Motor neuron (in vitro differentiated cells): ENCODE measurements around the gene AKT1S1. TPM values are rescaled to one million over a fixed set of nuclear protein-coding genes. Genes with fewer than 3 reads are reported as not detected.

ENCODE experiments used
- ATAC-seq, 8 experiments: fragments of 200-7000 bp; cut with Tn5 transposase; replicated peaks in 6 of 8; 2 replicates each; pipeline ENCODE4 v1.8.0; 2021; ENCODE audit warnings: mild to moderate bottlenecking in 8 of 8, moderate library complexity in 8 of 8
- H3K27ac ChIP-seq, 2 donors: fragments of 250-450 bp; sonication (Bioruptor Pico); 2 replicates each; pipeline ENCODE4 v1.9.0; 2021; ENCODE audit warnings: antibody characterized with exemption in 2 of 2, mild to moderate bottlenecking in 2 of 2, moderate library complexity in 1 of 2
- H3K4me1 ChIP-seq, 2 donors: fragments of 250-450 bp; sonication (Bioruptor Pico); replicated peaks in 1 of 2; 2 replicates each; pipeline ENCODE4 v1.6.1; 2021; ENCODE audit warnings: antibody characterized with exemption in 2 of 2, mild to moderate bottlenecking in 2 of 2, moderate library complexity in 1 of 2
- H3K4me3 ChIP-seq, 5 donors: fragments of 250-450 bp; sonication (Bioruptor Pico); 2 replicates each; pipeline ENCODE4 v1.9.0; 2021; ENCODE audit warnings: antibody characterized with exemption in 5 of 5, mild to moderate bottlenecking in 5 of 5, moderate library complexity in 4 of 5
- WGBS, 10 experiments: fragments of 450-650 bp; shearing (Covaris generic); methylation state at CpG; one replicate each; pipeline ENCODE4 v1.0.0; 2022; 5-methylcytosine and 5-hydroxymethylcytosine counted together
- in situ Hi-C, 9 experiments: fragments of 400-800 bp; cut with MboI; loops; one replicate each; pipeline ENCODE4 v1.15.0; 2021; ENCODE audit warnings: low sequenced_read_pairs in 9 of 9, low pct_unique_long_range_greater_than_20kb in 2 of 9; ENCODE audit not compliant: unreplicated experiment in 9 of 9
- total RNA-seq, 8 experiments: library from RNA; unstranded; fragments of 300-600 nt; gene quantifications; 2 replicates each; pipeline versions ENCODE4 v1.2.3 to v1.2.4, GENCODE V29; 2022

Gene AKT1S1
- total RNA-seq, 8 experiments from 2014 or later: 8.2 to 59.3 (median 18.3) TPM

GRCh38 chr19:49887037-49887664 is 10.0 kb upstream of the AKT1S1 start:
- Histone ChIP-seq H3K27ac (no peak overlapping the region), H3K4me3 (no peak overlapping the region), H3K4me1 (peaks cover 9 to 12% of the 10 kb centered on the region in 2 donors)
- no peak for ATAC-seq
- 88 to 96% (median 93%) methylated on average over 3 to 10 of the region's 23 CpGs; no CpG with 5 or more reads in 6 of the 10 experiments for WGBS, 10 experiments
- in situ Hi-C loops: no loop called here

- ATAC-seq: no peak
- Histone ChIP-seq H3K27ac (no peak overlapping the region), H3K4me3 (no peak overlapping the region), H3K4me1 (no peaks in the 10 kb centered on the region)
- in situ Hi-C loops: no loop called here
- 81 to 93% (median 88%) methylated on average over 1 to 3 of the region's 3 CpGs; no CpG with 5 or more reads in 6 of the 10 experiments for WGBS, 10 experiments
Measured at GRCh38 chr19:49884760-49885159, 7.6 kb upstream of the AKT1S1 start.

GRCh38 chr19:49884109-49884508 is 7.0 kb upstream of the AKT1S1 start:
- in situ Hi-C loops: no loop called here

GRCh38 chr19:49883094-49883493 is 5.9 kb upstream of the AKT1S1 start:
- in situ Hi-C loops: no loop called here
- WGBS, 10 experiments: 72 to 100% (median 87%) methylated on average over 1 to 5 of the region's 5 CpGs; no CpG with 5 or more reads in 2 of the 10 experiments

More at GRCh38 chr19:49884109-49884508, 7.0 kb upstream of the AKT1S1 start:
- Histone ChIP-seq H3K4me1 (no peaks in the 10 kb centered on the region), H3K27ac (no peak overlapping the region), H3K4me3 (no peak overlapping the region)
- ATAC-seq: no peak
- 67 to 100% (median 99%) methylated on average over 1 to 14 of the region's 18 CpGs; no CpG with 5 or more reads in 6 of the 10 experiments for WGBS, 10 experiments

GRCh38 chr19:49882643-49883042 is 5.5 kb upstream of the AKT1S1 start:
- Histone ChIP-seq H3K27ac (no peak overlapping the region), H3K4me1 (peaks cover 0 to 5% of the 10 kb centered on the region in 2 donors), H3K4me3 (no peak overlapping the region)
- in situ Hi-C loops: no loop called here
- 87 to 100% (median 95%) methylated on average over 1 to 6 of the region's 14 CpGs; no CpG with 5 or more reads in 4 of the 10 experiments for WGBS, 10 experiments
- ATAC-seq: no peak

More at GRCh38 chr19:49883094-49883493, 5.9 kb upstream of the AKT1S1 start:
- Histone ChIP-seq H3K4me3 (no peak overlapping the region), H3K27ac (no peak overlapping the region), H3K4me1 (peaks cover 0 to 5% of the 10 kb centered on the region in 2 donors)
- ATAC-seq: no peak

- WGBS, 10 experiments: 60 to 100% (median 89%) methylated on average over 1 to 9 of the region's 31 CpGs; no CpG with 5 or more reads in 2 of the 10 experiments
- in situ Hi-C loops: no loop called here
- ATAC-seq: no peak
- H3K4me3 ChIP-seq: no peak overlapping the region
- no peak overlapping the region for H3K27ac ChIP-seq
- peaks cover 0 to 5% of the 10 kb centered on the region in 2 donors for H3K4me1 ChIP-seq
Measured at GRCh38 chr19:49881672-49882394, 4.7 kb upstream of the AKT1S1 start.

GRCh38 chr19:49881186-49881585 is 4.0 kb upstream of the AKT1S1 start:
- in situ Hi-C loops: no loop called here
- Histone ChIP-seq H3K4me3 (no peak overlapping the region), H3K27ac (no peak overlapping the region), H3K4me1 (peaks cover 0 to 5% of the 10 kb centered on the region in 2 donors)
- no peak for ATAC-seq
- WGBS, 10 experiments: 95% methylated on average over 13 of the region's 17 CpGs; no CpG with 5 or more reads in 9 of the 10 experiments

- Histone ChIP-seq H3K4me1 (peaks cover 4 to 8% of the 10 kb centered on the region in 2 donors), H3K27ac (no peak overlapping the region), H3K4me3 (no peak overlapping the region)
- in situ Hi-C loops: no loop called here
- WGBS, 10 experiments: 94 to 100% (median 100%) methylated on average over 1 to 3 of the region's 10 CpGs; no CpG with 5 or more reads in 6 of the 10 experiments
- ATAC-seq: no peak
Measured at GRCh38 chr19:49880162-49880869, 3.2 kb upstream of the AKT1S1 start.

GRCh38 chr19:49879243-49879963 is 2.2 kb upstream of the AKT1S1 start:
- Histone ChIP-seq H3K4me1 (peaks cover 4 to 9% of the 10 kb centered on the region in 2 donors), H3K4me3 (peak overlapping the region in 1 of 5 donors; percentile 96), H3K27ac (no peak overlapping the region)
- 83 to 100% (median 96%) methylated on average over 2 to 9 of the region's 12 CpGs; no CpG with 5 or more reads in 1 of the 10 experiments for WGBS, 10 experiments
- ATAC-seq: no peak
- in situ Hi-C loops: no loop called here

- in situ Hi-C loops: no loop called here
- Histone ChIP-seq H3K4me3 (peak overlapping the region in 4 of 5 donors; percentile 73 to 99 (median 94)), H3K4me1 (peaks cover 4 to 9% of the 10 kb centered on the region in 2 donors), H3K27ac (no peak overlapping the region)
- no peak for ATAC-seq
- 61 to 90% (median 80%) methylated on average over 2 to 6 of the region's 9 CpGs; no CpG with 5 or more reads in 3 of the 10 experiments for WGBS, 10 experiments
Measured at GRCh38 chr19:49878744-49879070, 1.6 kb upstream of the AKT1S1 start.

- H3K27ac ChIP-seq: peak overlapping the region; percentile 99
- WGBS, 10 experiments: 0 to 40% (median 14%) methylated on average over 1 to 9 of the region's 41 CpGs; no CpG with 5 or more reads in 2 of the 10 experiments
- H3K4me3 ChIP-seq: peak overlapping the region; percentile 71 to 99 (median 91)
- in situ Hi-C loops: no loop called here
- H3K4me1 ChIP-seq: peaks cover 4 to 9% of the 10 kb centered on the region in 2 donors
- peak; percentile 71 to 81 (median 77) for ATAC-seq
Measured at GRCh38 chr19:49877879-49878743, 956 bp upstream of the AKT1S1 start.
